PC-3 (cell line): ENCODE measurements around the gene CABCOCO1. TPM values are rescaled to one million over a fixed set of nuclear protein-coding genes. Genes with fewer than 3 reads are reported as not detected.

Source experiments
- ATAC-seq: fragments of 200-7000 bp; cut with Tn5 transposase; 2 replicates; pipeline ENCODE4 v1.9.1; 2020; ENCODE audit warnings: mild to moderate bottlenecking, moderate library complexity
- BruUV-seq: library from RNA; stranded (reverse); fragments of 400-500 nt; replicated peaks from 2 replicates; lab custom pipeline; 2021; lab: Mats Ljungman, UMichigan
- CTCF ChIA-PET: fragments of 300-600 bp; sonication (Branson Sonifier 250); formaldehyde crosslinking; loops from one replicate; lab custom pipeline; 2022; ENCODE audit warnings: antibody characterized with exemption; lab: Charles Lee
- POLR2A ChIA-PET: fragments of 300-600 bp; sonication (Branson Sonifier 250); formaldehyde crosslinking; loops from one replicate; lab custom pipeline; 2022; ENCODE audit warnings: antibody characterized with exemption; ENCODE audit not compliant: unreplicated experiment; lab: Charles Lee
- DNase-seq: peaks from one replicate; pipeline ENCODE4 v3.0.0-alpha.2; 2015
- H2AFZ ChIP-seq: fragments of 300-600 bp; sonication (generic); 2 replicates; pipeline ENCODE4 v1.6.0; 2016; ENCODE audit warnings: antibody characterized with exemption, low read length
- H3F3A ChIP-seq: fragments of 300-600 bp; sonication (generic); one replicate; pipeline ENCODE4 v1.6.0; 2017; ENCODE audit warnings: antibody characterized with exemption, low read length, control low read depth, mild to moderate bottlenecking; ENCODE audit not compliant: unreplicated experiment
- H3K27ac ChIP-seq: fragments of 300-600 bp; sonication (generic); 2 replicates; pipeline ENCODE4 v1.5.1; 2016; ENCODE audit warnings: mild to moderate bottlenecking, low read length
- H3K27me3 ChIP-seq: fragments of 300-600 bp; sonication (generic); 2 replicates; pipeline ENCODE4 v1.6.1; 2016; ENCODE audit warnings: low read length, mixed read lengths
- H3K36me3 ChIP-seq: fragments of 300-600 bp; sonication (generic); 2 replicates; pipeline ENCODE4 v1.6.1; 2016; ENCODE audit warnings: low read depth, mixed run types, low read length, mixed read lengths
- H3K4me1 ChIP-seq: fragments of 300-600 bp; sonication (generic); 2 replicates; pipeline ENCODE4 v1.5.1; 2016; ENCODE audit warnings: low read length; ENCODE audit not compliant: insufficient read depth
- H3K4me2 ChIP-seq: fragments of 300-600 bp; sonication (generic); 2 replicates; pipeline ENCODE4 v1.6.0; 2016; ENCODE audit warnings: low read length
- H3K4me3 ChIP-seq: fragments of 300-600 bp; sonication (generic); 2 replicates; pipeline ENCODE4 v1.5.1; 2016; ENCODE audit warnings: mild to moderate bottlenecking, low read length, mixed read lengths
- H3K79me2 ChIP-seq: fragments of 300-600 bp; sonication (generic); 2 replicates; pipeline ENCODE4 v1.6.1; 2017; ENCODE audit warnings: low read length, mixed read lengths
- H3K9ac ChIP-seq: fragments of 300-600 bp; sonication (generic); 2 replicates; pipeline ENCODE4 v1.6.0; 2016; ENCODE audit warnings: mild to moderate bottlenecking, low read length
- H3K9me2 ChIP-seq: fragments of 300-600 bp; sonication (generic); replicated peaks from 2 replicates; pipeline ENCODE4 v1.6.1; 2016; ENCODE audit warnings: mixed run types, low read length, mixed read lengths
- H3K9me3 ChIP-seq: fragments of 300-600 bp; sonication (generic); 2 replicates; pipeline ENCODE4 v1.6.1; 2016; ENCODE audit warnings: low read length, mixed read lengths
- H4K20me1 ChIP-seq: fragments of 300-600 bp; sonication (generic); 2 replicates; pipeline ENCODE4 v1.6.1; 2016; ENCODE audit warnings: low read length, mixed read lengths
- EZH2 ChIP-seq: fragments of 300-600 bp; sonication (generic); IDR thresholded peaks from one replicate; pipeline ENCODE4 v1.6.1; 2017; ENCODE audit warnings: antibody characterized with exemption, mild to moderate bottlenecking, low read length; ENCODE audit not compliant: unreplicated experiment
- EZH2phosphoT487 ChIP-seq: fragments of 300-600 bp; sonication (generic); IDR thresholded peaks from 2 replicates; pipeline ENCODE4 v1.6.1; 2018; ENCODE audit warnings: mild to moderate bottlenecking, antibody characterized with exemption, low read length, borderline replicate concordance
- intact Hi-C: fragments of 100-400 bp; cut with micrococcal nuclease; formaldehyde crosslinking; loops from 2 replicates; pipeline ENCODE4 v1.9.0; 2023
- total RNA-seq: library from RNA; depleted of rRNA; stranded (reverse); fragments of >200 nt; gene quantifications from 2 replicates; pipeline ENCODE4 v1.2.3, GENCODE V29; 2014
- TF ChIP-seq, protein P1 (sequence below): fragments of 300-600 bp; sonication (generic); conservative IDR thresholded peaks from 2 replicates; pipeline ENCODE4 v1.5.1; 2017; ENCODE audit warnings: antibody characterized with exemption, low read depth, mild to moderate bottlenecking, low read length

The CABCOCO1 gene
- total RNA-seq, 1 experiment from 2014 or later = not detected

DNA sequence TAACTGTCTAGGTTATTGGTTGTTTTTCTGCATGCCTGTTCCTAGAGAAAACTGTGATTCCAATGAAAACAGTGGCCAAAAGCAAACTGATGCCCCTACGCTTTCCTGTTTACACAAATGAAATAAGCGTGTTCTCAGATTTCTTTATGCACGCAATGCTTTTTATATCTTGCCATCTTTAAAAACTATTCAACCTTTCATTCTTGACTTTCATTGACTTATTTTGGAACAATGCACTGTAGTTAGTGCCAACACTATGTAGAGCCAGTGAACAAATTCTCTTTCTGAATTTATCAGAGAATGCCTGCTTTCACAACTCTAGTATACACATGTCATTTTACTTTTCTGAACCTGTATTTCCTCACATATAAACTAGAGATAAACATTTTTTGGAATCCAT lies 86.6 kb downstream of the CABCOCO1 start:
- ChIA-PET POLR2A (no interaction called here), CTCF (no interaction called here)
- no TSS peak for BruUV-seq
- Histone ChIP-seq H3K27ac (peak overlapping the region; percentile 45), H3K4me3 (no peak overlapping the region), H2AFZ (no peak overlapping the region), H3K4me1 (peaks cover 26% of the 10 kb centered on the region), H3K27me3 (no peaks in the 10 kb centered on the region), H4K20me1 (no peaks in the 10 kb centered on the region), H3K9ac (no peak overlapping the region), H3K9me3 (no peaks in the 10 kb centered on the region), H3K79me2 (no peaks in the 10 kb centered on the region), H3K9me2 (no peaks in the 10 kb centered on the region), H3K4me2 (no peak overlapping the region), H3K36me3 (no peaks in the 10 kb centered on the region), H3F3A (no peaks in the 10 kb centered on the region)
- peak; percentile 5; the same call in 1 of the 2 replicates for ATAC-seq
- intact Hi-C loops = no loop called here
- peak; percentile 70 for DNase-seq
- TF ChIP-seq EZH2phosphoT487 = no peak
- TF ChIP-seq, protein P1, sequence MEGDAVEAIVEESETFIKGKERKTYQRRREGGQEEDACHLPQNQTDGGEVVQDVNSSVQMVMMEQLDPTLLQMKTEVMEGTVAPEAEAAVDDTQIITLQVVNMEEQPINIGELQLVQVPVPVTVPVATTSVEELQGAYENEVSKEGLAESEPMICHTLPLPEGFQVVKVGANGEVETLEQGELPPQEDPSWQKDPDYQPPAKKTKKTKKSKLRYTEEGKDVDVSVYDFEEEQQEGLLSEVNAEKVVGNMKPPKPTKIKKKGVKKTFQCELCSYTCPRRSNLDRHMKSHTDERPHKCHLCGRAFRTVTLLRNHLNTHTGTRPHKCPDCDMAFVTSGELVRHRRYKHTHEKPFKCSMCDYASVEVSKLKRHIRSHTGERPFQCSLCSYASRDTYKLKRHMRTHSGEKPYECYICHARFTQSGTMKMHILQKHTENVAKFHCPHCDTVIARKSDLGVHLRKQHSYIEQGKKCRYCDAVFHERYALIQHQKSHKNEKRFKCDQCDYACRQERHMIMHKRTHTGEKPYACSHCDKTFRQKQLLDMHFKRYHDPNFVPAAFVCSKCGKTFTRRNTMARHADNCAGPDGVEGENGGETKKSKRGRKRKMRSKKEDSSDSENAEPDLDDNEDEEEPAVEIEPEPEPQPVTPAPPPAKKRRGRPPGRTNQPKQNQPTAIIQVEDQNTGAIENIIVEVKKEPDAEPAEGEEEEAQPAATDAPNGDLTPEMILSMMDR = no peak
- no peak for TF ChIP-seq EZH2

DNA sequence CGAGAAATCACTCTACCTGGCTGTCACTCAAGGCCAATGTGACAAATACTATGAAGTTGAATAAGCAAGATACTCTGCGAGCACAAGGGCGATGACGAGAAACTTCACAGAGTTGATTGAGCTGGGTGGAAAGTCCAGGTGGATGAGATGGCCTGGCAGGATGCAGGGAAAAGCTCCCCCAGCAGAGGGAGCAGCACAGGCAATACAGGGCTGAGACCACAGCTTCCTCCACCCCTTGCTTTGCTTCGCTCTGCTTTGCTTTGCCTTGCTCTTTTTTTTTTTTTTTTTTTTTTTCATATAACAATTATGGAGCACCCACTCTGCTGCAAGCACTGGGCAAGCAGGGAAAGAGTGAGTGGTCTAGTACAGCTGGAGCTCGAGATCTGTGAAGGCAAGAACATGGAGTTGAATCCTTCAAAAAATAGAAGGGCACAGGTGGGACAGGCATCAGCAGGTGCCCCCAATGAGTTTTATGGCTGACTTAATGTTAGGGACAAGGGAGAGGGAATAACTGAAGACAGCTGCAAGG lies 88.3 kb downstream of the CABCOCO1 start:
- TF ChIP-seq, protein P1 = peak; percentile 100
- TF ChIP-seq EZH2phosphoT487 = no peak
- peak overlapping the region; percentile 55 for H3K4me2 ChIP-seq
- no peaks in the 10 kb centered on the region for H4K20me1 ChIP-seq
- H3K27me3 ChIP-seq = no peaks in the 10 kb centered on the region
- intact Hi-C loops = loop anchor here (1.0 to 10.0 kb wide), 6 partner anchors 68 to 634 kb away; no protein-coding TSS in a partner anchor
- peak; percentile 98 for DNase-seq
- ChIA-PET POLR2A (interaction anchor here (0.6 to 1.6 kb wide), 3 partner anchors 69 to 173 kb away, joined by 3 to 16 read pairs (median 4); no protein-coding TSS in a partner anchor), CTCF (interaction anchor here (0.6 to 2.1 kb wide), 23 partner anchors 11 to 640 kb away, joined by 3 to 76 read pairs (median 10); partner anchors contain the start of gene ARID5B)
- no peaks in the 10 kb centered on the region for H3K9me3 ChIP-seq
- H3K36me3 ChIP-seq = no peaks in the 10 kb centered on the region
- H3K9ac ChIP-seq = no peak overlapping the region
- H2AFZ ChIP-seq = peak overlapping the region; percentile 12; the same call in 1 of the 2 replicates
- H3F3A ChIP-seq = no peaks in the 10 kb centered on the region
- ATAC-seq = peak; percentile 83
- H3K4me1 ChIP-seq = peaks cover 26% of the 10 kb centered on the region
- no TSS peak for BruUV-seq
- no peaks in the 10 kb centered on the region for H3K9me2 ChIP-seq
- H3K79me2 ChIP-seq = no peaks in the 10 kb centered on the region
- no peak overlapping the region for H3K4me3 ChIP-seq
- H3K27ac ChIP-seq = peak overlapping the region; percentile 48

DNA sequence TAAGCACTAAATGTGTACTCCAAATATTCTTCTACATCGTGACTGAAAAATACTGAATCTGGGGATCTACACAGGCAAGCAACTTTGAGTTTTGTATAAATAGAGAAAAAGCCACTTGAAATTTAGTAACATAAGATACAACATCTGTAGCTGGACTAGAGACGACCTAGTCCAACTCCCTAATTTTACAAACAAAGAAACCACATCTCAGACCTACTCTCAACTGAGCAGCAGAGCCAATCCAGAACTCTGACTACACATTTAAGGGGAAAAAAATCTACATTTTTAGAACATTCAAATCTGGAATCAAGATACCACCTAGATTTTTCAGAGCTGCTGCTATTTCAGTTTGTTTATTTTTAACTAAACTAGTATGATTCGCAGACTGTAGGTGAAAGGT lies 88.9 kb downstream of the CABCOCO1 start:
- TF ChIP-seq EZH2phosphoT487 (no peak), EZH2 (no peak)
- TF ChIP-seq, protein P1 = no peak
- peak; percentile 18 for ATAC-seq
- no peaks in the 10 kb centered on the region for H3K36me3 ChIP-seq
- ChIA-PET CTCF (interaction anchor here (0.7 to 2.1 kb wide), 14 partner anchors 10 to 933 kb away, joined by 3 to 76 read pairs (median 11); partner anchors contain the start of gene ARID5B), POLR2A (interaction anchor here (0.6 to 1.6 kb wide), 3 partner anchors 68 to 172 kb away, joined by 3 to 16 read pairs (median 4); no protein-coding TSS in a partner anchor)
- intact Hi-C loops = loop anchor here (1.0 to 10.0 kb wide), 6 partner anchors 68 to 633 kb away; no protein-coding TSS in a partner anchor
- H2AFZ ChIP-seq = peak overlapping the region; percentile 12
- peak overlapping the region; percentile 55 for H3K4me2 ChIP-seq
- BruUV-seq = no TSS peak
- H3K9me3 ChIP-seq = no peaks in the 10 kb centered on the region
- peak overlapping the region; percentile 12 for H3K4me3 ChIP-seq
- peak overlapping the region; percentile 0; the same call in 1 of the 2 replicates for H3K9ac ChIP-seq
- H3K79me2 ChIP-seq = no peaks in the 10 kb centered on the region
- no peaks in the 10 kb centered on the region for H4K20me1 ChIP-seq
- H3F3A ChIP-seq = no peaks in the 10 kb centered on the region
- H3K9me2 ChIP-seq = no peaks in the 10 kb centered on the region
- H3K27ac ChIP-seq = peak overlapping the region; percentile 48
- H3K27me3 ChIP-seq = no peaks in the 10 kb centered on the region
- peaks cover 26% of the 10 kb centered on the region for H3K4me1 ChIP-seq
- DNase-seq = peak; percentile 31
